COLO829 (cell line): Measurements from ENCODE around the gene SHISAL1.

Source experiments
- DNase-seq: peaks from one replicate; pipeline ENCODE4 v3.0.0; 2012; ENCODE audit warnings: low spot score

Gene SHISAL1

GRCh38 chr22:44342347-44342956 is 29.7 kb upstream of the SHISAL1 start:
- no peak for DNase-seq

GRCh38 chr22:44341431-44342346 is 28.9 kb upstream of the SHISAL1 start:
- no peak for DNase-seq

- DNase-seq, result no peak
Measured at GRCh38 chr22:44340271-44341239, 27.8 kb upstream of the SHISAL1 start.

- no peak for DNase-seq
Measured at GRCh38 chr22:44338906-44339305, 26.2 kb upstream of the SHISAL1 start.

- DNase-seq, result no peak
Measured at GRCh38 chr22:44338177-44338810, 25.5 kb upstream of the SHISAL1 start.

GRCh38 chr22:44337678-44338004 is 24.9 kb upstream of the SHISAL1 start:
- peak; percentile 50 for DNase-seq

GRCh38 chr22:44336962-44337677 is 24.4 kb upstream of the SHISAL1 start:
- no peak for DNase-seq

- DNase-seq, result no peak
Measured at GRCh38 chr22:44335903-44336803, 23.4 kb upstream of the SHISAL1 start.

GRCh38 chr22:44335066-44335839 is 22.5 kb upstream of the SHISAL1 start:
- DNase-seq, result no peak

- DNase-seq, result no peak
Measured at GRCh38 chr22:44333847-44334635, 21.3 kb upstream of the SHISAL1 start.

GRCh38 chr22:44332946-44333345 is 20.2 kb upstream of the SHISAL1 start:
- no peak for DNase-seq

- no peak for DNase-seq
Measured at GRCh38 chr22:44331881-44332714, 19.3 kb upstream of the SHISAL1 start.

- DNase-seq, result no peak
Measured at GRCh38 chr22:44330744-44331660, 18.3 kb upstream of the SHISAL1 start.

GRCh38 chr22:44330188-44330743 is 17.5 kb upstream of the SHISAL1 start:
- no peak for DNase-seq

GRCh38 chr22:44329179-44329796 is 16.5 kb upstream of the SHISAL1 start:
- no peak for DNase-seq

GRCh38 chr22:44328762-44329161 is 16.0 kb upstream of the SHISAL1 start:
- DNase-seq, result no peak
